HPDE6-E6E7 (cell line): ENCODE measurements around the gene EMC9.
A peak's percentile ranks its signal among the peaks of the same experiment; 100 is the strongest.

Source experiments
- DNase-seq: peaks from one replicate; pipeline ENCODE4 v3.0.0; 2011; ENCODE audit warnings: missing footprints; ENCODE audit errors: extremely low spot score

The EMC9 gene

GRCh38 chr14:24177041-24177825 is 35.8 kb upstream of the EMC9 start:
- no peak for DNase-seq

GRCh38 chr14:24176599-24176998 is 35.2 kb upstream of the EMC9 start:
- no peak for DNase-seq

GRCh38 chr14:24172871-24173281 is 31.5 kb upstream of the EMC9 start:
- DNase-seq = no peak

- DNase-seq = no peak
Measured at GRCh38 chr14:24172261-24172860, 31.0 kb upstream of the EMC9 start.

- no peak for DNase-seq
Measured at GRCh38 chr14:24171422-24172260, 30.2 kb upstream of the EMC9 start, which contains the start of gene REC8. REC8 (plus strand) TSS chr14:24172080; CDS start chr14:24172553, 473 bp downstream.

- DNase-seq = no peak
Measured at GRCh38 chr14:24167469-24168114, 26.2 kb upstream of the EMC9 start.

- DNase-seq = no peak
Measured at GRCh38 chr14:24165785-24166184, 24.4 kb upstream of the EMC9 start.

GRCh38 chr14:24164518-24164991 is 23.2 kb upstream of the EMC9 start:
- no peak for DNase-seq

GRCh38 chr14:24162093-24162492 is 20.7 kb upstream of the EMC9 start:
- no peak for DNase-seq

GRCh38 chr14:24160850-24161804 is 19.7 kb upstream of the EMC9 start, which contains the start of gene IRF9:
IRF9 (plus strand) TSS chr14:24161265; CDS start chr14:24162145, 880 bp downstream.
- DNase-seq = peak; percentile 94

- DNase-seq = no peak
Measured at GRCh38 chr14:24160499-24160849, 19.1 kb upstream of the EMC9 start.

- DNase-seq = no peak
Measured at GRCh38 chr14:24159777-24160498, 18.5 kb upstream of the EMC9 start.

- no peak for DNase-seq
Measured at GRCh38 chr14:24157331-24157730, 15.9 kb upstream of the EMC9 start.

- DNase-seq = no peak
Measured at GRCh38 chr14:24156840-24157239, 15.4 kb upstream of the EMC9 start.

GRCh38 chr14:24155100-24155499 is 13.7 kb upstream of the EMC9 start:
- DNase-seq = no peak

GRCh38 chr14:24151404-24152080 is 10.2 kb upstream of the EMC9 start:
- no peak for DNase-seq

GRCh38 chr14:24150993-24151392 is 9.6 kb upstream of the EMC9 start:
- DNase-seq = no peak

- DNase-seq = no peak
Measured at GRCh38 chr14:24150567-24150966, 9.2 kb upstream of the EMC9 start.

- DNase-seq = no peak
Measured at GRCh38 chr14:24150061-24150460, 8.7 kb upstream of the EMC9 start.
